Adrenal gland (tissue), 12 donors: ENCODE data around the gene LCE6A. TPM values are rescaled to one million over a fixed set of nuclear protein-coding genes. Genes with fewer than 3 reads are reported as not detected.

Experiments used
- DNase-seq, 7 donors: peaks; one replicate each; pipeline ENCODE4 v3.0.0-alpha.2; 2019 to 2020
- H3K27ac ChIP-seq, 5 donors: fragments of 200-600 bp; sonication (generic) in 4 of 5; 1 replicate in 3 of 5; 2 replicates in 2 of 5; pipeline versions ENCODE4 v1.5.1 to v1.8.0; 2016 to 2020; ENCODE audit warnings: mild to moderate bottlenecking in 1 of 5
- H3K27me3 ChIP-seq: fragments of 200-600 bp; 2 replicates; pipeline ENCODE4 v1.8.0; 2021
- H3K36me3 ChIP-seq, 2 donors: fragments of 200-600 bp; replicated peaks in 1 of 2; 1 replicate in 1 of 2; 2 replicates in 1 of 2; pipeline versions ENCODE4 v1.5.1 to v1.8.0; 2018 to 2022
- H3K4me1 ChIP-seq, 2 donors: fragments of 200-600 bp; replicated peaks in 1 of 2; 1 replicate in 1 of 2; 2 replicates in 1 of 2; pipeline versions ENCODE4 v1.5.1 to v1.8.0; 2018 to 2021
- H3K4me3 ChIP-seq, 4 donors: fragments of 200-600 bp; sonication (generic) in 3 of 4; one replicate each; pipeline ENCODE4 v1.5.1; 2016 to 2018
- H3K9me3 ChIP-seq, 3 donors: fragments of 200-600 bp; sonication (generic) in 1 of 3; replicated peaks in 1 of 3; 1 replicate in 2 of 3; 2 replicates in 1 of 3; pipeline versions ENCODE4 v1.5.1 to v1.8.0; 2016 to 2021
- POLR2A ChIP-seq, 2 donors: fragments of 450-650 bp; IDR thresholded peaks; one replicate each; pipeline ENCODE4 v1.6.1; 2017; ENCODE audit warnings: antibody characterized with exemption in 2 of 2, mild to moderate bottlenecking in 2 of 2, moderate library complexity in 1 of 2
- WGBS, 4 donors: extraction: QIAGEN DNeasy Blood & Tissue Kit in 2 of 4; methylation state at CpG; one replicate each; pipeline versions ENCODE4 v1.1.5 to v1.1.7; 2013 to 2017; 5-methylcytosine and 5-hydroxymethylcytosine counted together
- intact Hi-C, 2 donors: fragments of 100-400 bp; cut with DNase I; formaldehyde crosslinking; loops; one replicate each; pipeline versions ENCODE4 v1.14.1 to v1.15.0; 2022 to 2023
- polyA plus RNA-seq, 3 donors: library from polyadenylated mRNA; stranded (reverse); fragments of 200-250 nt in 2 of 3; fragments of 350-450 nt in 1 of 3; fragmentation: Illumina TruSeq in 1 of 3; extraction: RNeasy Lipid Tissue Mini Kit (QIAGEN cat#74804) in 1 of 3; gene quantifications; one replicate each; pipeline ENCODE4 v1.2.3, GENCODE V29; 2013 to 2014
- total RNA-seq, 9 donors: library from RNA; depleted of rRNA in 4 of 9; stranded (reverse); fragments of >200 nt in 4 of 9; fragments of 120-200 nt in 1 of 9; fragmentation: NEBNext Ultra II Directional in 1 of 9; extraction: Animal tissue kit (Norgen Biotek cat#: 25700) in 1 of 9; gene quantifications; one replicate each; pipeline versions ENCODE4 v1.1.0 to v1.2.4, GENCODE V29; 2013 to 2023
- TF ChIP-seq, protein P1 (sequence below), 6 experiments: fragments of 450-650 bp in 4 of 6; fragments of 200-600 bp in 2 of 6; sonication (generic) in 1 of 6; IDR thresholded peaks; 1 replicate in 5 of 6; 2 replicates in 1 of 6; pipeline versions ENCODE4 v1.5.1 to v1.8.0; 2016 to 2021; ENCODE audit warnings: antibody characterized with exemption in 6 of 6, mild to moderate bottlenecking in 2 of 6, moderate library complexity in 1 of 6
- donor health status: healthy with polysubstance abuse.
- donor health status: Bipolar disorder and iron deficiency.
- donor health status: DM: yes; HTN: yes; CAD: no.
- donor health status: DM: no; HTN: no; CAD: no.
- donor health status: DM: no; HTN: no; CAD: no.
- donor health status: DM: yes; HTN: yes; CAD: no.

The LCE6A gene
- total and polyA plus RNA-seq, 12 donors: not detected

DNA sequence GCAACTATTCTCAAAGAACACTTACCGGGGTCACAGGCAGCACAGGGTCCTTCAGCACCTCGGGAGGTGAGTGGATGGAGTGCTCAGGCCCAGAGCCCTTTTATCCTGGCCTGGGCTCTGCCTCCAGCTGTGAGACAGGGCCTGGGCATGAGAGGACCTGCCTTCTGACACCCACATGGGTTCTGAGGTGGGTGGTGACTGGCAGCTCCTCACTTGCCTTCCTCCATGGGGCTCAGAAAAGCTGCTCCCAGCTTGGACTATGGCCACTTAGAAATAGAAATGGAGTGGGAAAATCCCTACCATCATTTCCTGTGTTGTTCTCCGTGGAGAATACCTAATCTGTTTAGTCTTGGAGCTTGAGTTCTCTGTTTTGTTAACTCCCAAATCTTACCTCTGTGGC, 36.1 kb upstream of the LCE6A start, which contains the start of gene LCE1C:
Gene LCE1C, minus strand, starts transcription at position 76 of the 400 bp plus-strand sequence. CDS start 1,173 bp downstream, outside the sequence.
- intact Hi-C loops: no loop called here
- Histone ChIP-seq H3K36me3 (no peaks in the 10 kb centered on the region), H3K27me3 (no peaks in the 10 kb centered on the region), H3K9me3 (no peaks in the 10 kb centered on the region), H3K4me3 (no peak within 1 kb of the TSS), H3K27ac (no peak within 1 kb of the TSS), H3K4me1 (no peaks in the 10 kb centered on the region)
- no peak for DNase-seq
- WGBS, 4 donors: 48 to 63% (median 59%) methylated on average over 2 to 3 of the region's 3 CpGs
- TF ChIP-seq, protein P1, sequence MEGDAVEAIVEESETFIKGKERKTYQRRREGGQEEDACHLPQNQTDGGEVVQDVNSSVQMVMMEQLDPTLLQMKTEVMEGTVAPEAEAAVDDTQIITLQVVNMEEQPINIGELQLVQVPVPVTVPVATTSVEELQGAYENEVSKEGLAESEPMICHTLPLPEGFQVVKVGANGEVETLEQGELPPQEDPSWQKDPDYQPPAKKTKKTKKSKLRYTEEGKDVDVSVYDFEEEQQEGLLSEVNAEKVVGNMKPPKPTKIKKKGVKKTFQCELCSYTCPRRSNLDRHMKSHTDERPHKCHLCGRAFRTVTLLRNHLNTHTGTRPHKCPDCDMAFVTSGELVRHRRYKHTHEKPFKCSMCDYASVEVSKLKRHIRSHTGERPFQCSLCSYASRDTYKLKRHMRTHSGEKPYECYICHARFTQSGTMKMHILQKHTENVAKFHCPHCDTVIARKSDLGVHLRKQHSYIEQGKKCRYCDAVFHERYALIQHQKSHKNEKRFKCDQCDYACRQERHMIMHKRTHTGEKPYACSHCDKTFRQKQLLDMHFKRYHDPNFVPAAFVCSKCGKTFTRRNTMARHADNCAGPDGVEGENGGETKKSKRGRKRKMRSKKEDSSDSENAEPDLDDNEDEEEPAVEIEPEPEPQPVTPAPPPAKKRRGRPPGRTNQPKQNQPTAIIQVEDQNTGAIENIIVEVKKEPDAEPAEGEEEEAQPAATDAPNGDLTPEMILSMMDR (IDR thresholded peaks at IDR 0.05): no peak
- no peak for TF ChIP-seq POLR2A (IDR thresholded peaks at IDR 0.05)

DNA sequence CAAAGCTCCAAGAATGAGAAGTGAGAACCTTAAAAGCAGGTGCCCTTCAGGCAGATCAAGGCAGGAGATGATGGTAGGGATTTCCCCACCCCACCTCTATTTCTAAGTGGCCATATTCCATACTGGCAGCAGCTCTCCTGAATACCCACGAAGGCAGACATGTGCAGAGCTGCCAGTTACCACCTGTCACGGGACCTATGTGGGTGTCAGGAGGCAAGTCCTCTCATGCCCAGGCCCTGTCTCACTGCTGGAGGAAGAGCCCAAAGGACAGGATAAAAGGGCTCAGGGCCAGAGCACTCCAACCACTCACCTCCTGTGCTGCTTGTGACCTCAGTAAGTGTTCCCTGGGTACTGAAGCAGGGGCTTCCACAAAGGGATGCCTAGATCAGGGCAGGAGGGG, 31.6 kb upstream of the LCE6A start:
- TF ChIP-seq, protein P1 (IDR thresholded peaks at IDR 0.05): no peak
- TF ChIP-seq POLR2A (IDR thresholded peaks at IDR 0.05): no peak
- Histone ChIP-seq H3K9me3 (no peaks in the 10 kb centered on the region), H3K27ac (no peak overlapping the region), H3K4me1 (no peaks in the 10 kb centered on the region), H3K4me3 (no peak overlapping the region), H3K27me3 (no peaks in the 10 kb centered on the region), H3K36me3 (no peaks in the 10 kb centered on the region)
- DNase-seq: no peak
- intact Hi-C loops: no loop called here
- WGBS, 4 donors: 43 to 92% (median 74%) methylated on average over 1 to 2 of the region's 2 CpGs

DNA sequence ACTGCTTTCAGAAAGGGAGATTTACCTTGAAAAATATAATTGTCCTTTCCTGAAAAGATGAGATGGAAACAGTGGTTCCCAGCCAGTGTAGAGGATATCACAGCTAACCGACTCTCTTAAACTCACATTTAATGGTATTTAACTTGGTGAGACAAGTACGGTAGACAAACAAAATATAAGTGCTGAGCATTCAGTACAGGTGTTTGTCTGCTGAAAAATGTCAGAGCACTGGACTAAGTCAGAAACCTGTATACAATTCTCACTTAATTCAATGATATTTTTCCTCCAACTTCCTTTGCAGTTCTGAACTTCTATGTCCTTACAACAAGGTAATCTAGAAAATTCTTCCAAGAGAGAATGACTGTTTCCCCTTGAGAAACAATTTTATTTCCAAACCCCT, 31.0 kb upstream of the LCE6A start, which contains the start of gene LCE1B:
Gene LCE1B, plus strand, starts transcription at position 301 of the 400 bp plus-strand sequence. CDS start 476 bp downstream, outside the sequence.
- 79 to 86% (median 83%) methylated on average over 2 of the region's 2 CpGs for WGBS, 4 donors
- intact Hi-C loops: no loop called here

DNA sequence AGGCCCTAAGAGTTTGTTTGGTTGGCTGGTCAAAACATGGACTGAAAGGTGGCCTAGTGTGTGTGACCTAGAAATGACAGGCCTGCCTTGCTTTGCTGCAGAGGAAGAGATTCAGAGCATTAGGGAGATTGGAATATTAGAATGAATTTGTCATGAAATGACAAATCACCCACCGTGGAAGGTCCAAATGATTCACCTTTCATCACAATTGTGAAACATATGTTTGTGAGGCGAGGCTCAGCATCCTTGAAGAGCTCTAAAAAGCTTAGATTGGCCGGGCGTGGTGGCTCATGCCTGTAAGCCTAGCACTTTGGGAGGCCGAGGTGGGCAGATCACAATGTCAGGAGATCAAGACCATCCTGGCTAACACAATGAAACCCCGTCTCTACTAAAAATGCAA, 25.3 kb upstream of the LCE6A start:
- intact Hi-C loops: no loop called here
- Histone ChIP-seq H3K9me3 (no peaks in the 10 kb centered on the region), H3K27ac (no peak overlapping the region), H3K4me3 (no peak overlapping the region), H3K36me3 (no peaks in the 10 kb centered on the region), H3K4me1 (no peaks in the 10 kb centered on the region), H3K27me3 (no peaks in the 10 kb centered on the region)
- TF ChIP-seq, protein P1 (IDR thresholded peaks at IDR 0.05): no peak
- no peak for TF ChIP-seq POLR2A (IDR thresholded peaks at IDR 0.05)
- 71 to 85% (median 74%) methylated on average over 6 of the region's 6 CpGs for WGBS, 4 donors
- no peak for DNase-seq

More for the DNA sequence above, 31.0 kb upstream of the LCE6A start, which contains the start of gene LCE1B:
- TF ChIP-seq, protein P1 (IDR thresholded peaks at IDR 0.05): no peak
- no peak for TF ChIP-seq POLR2A (IDR thresholded peaks at IDR 0.05)
- Histone ChIP-seq H3K27me3 (no peaks in the 10 kb centered on the region), H3K4me1 (no peaks in the 10 kb centered on the region), H3K36me3 (no peaks in the 10 kb centered on the region), H3K4me3 (no peak within 1 kb of the TSS), H3K9me3 (no peaks in the 10 kb centered on the region), H3K27ac (no peak within 1 kb of the TSS)
- no peak for DNase-seq
